Stomach (tissue), 4 donors: ENCODE measurements around the gene STK11.

Experiments
- CTCF ChIP-seq, 7 experiments: fragments of 450-650 bp in 4 of 7; fragments of 200-600 bp in 3 of 7; sonication (generic) in 3 of 7; IDR thresholded peaks; one replicate each; pipeline ENCODE4 v1.5.1; 2016 to 2019; ENCODE audit warnings: antibody characterized with exemption in 7 of 7, control low read depth in 2 of 7, mild to moderate bottlenecking in 1 of 7
- POLR2A ChIP-seq, 4 donors: fragments of 450-650 bp; IDR thresholded peaks; one replicate each; pipeline ENCODE4 v1.6.1; 2016; ENCODE audit warnings: antibody characterized with exemption in 4 of 4, control low read depth in 2 of 4, mild to moderate bottlenecking in 1 of 4, moderate library complexity in 1 of 4
- POLR2AphosphoS5 ChIP-seq, 3 donors: sonication (generic); formaldehyde crosslinking; IDR thresholded peaks; one replicate each; pipeline ENCODE4 v1.6.1; 2016; ENCODE audit warnings: antibody characterized with exemption in 3 of 3

GRCh38 chr19:1274081-1274851 is 68.7 kb downstream of the STK11 start:
- TF ChIP-seq CTCF (IDR thresholded peaks at IDR 0.05) (no peak), POLR2AphosphoS5 (IDR thresholded peaks at IDR 0.05) (no peak), POLR2A (IDR thresholded peaks at IDR 0.05) (no peak)
